Peyer's patch (tissue), 4 donors: ENCODE measurements around the gene OR4L1. TPM values are rescaled to one million over a fixed set of nuclear protein-coding genes. Genes with fewer than 3 reads are reported as not detected.
"Not testable (repeated sequence)": the region's sequence is repeated elsewhere in the genome, so short reads cannot be mapped to it uniquely, and the experiment has no call there.

Source experiments
- DNase-seq, 3 donors: peaks; one replicate each; pipeline ENCODE4 v3.0.0-alpha.2; 2017 to 2019
- H3K27ac ChIP-seq, 4 donors: fragments of 200-600 bp; sonication (generic); one replicate each; pipeline ENCODE4 v1.5.1; 2016 to 2019
- H3K27me3 ChIP-seq, 2 donors: fragments of 200-600 bp; sonication (generic); one replicate each; pipeline ENCODE4 v1.5.1; 2019
- H3K36me3 ChIP-seq, 3 donors: fragments of 200-600 bp; sonication (generic); one replicate each; pipeline ENCODE4 v1.5.1; 2016 to 2019
- H3K4me1 ChIP-seq, 4 donors: fragments of 200-600 bp; sonication (generic); one replicate each; pipeline ENCODE4 v1.5.1; 2016 to 2019
- H3K4me3 ChIP-seq, 4 donors: fragments of 200-600 bp; sonication (generic); 1 replicate in 3 of 4; 2 replicates in 1 of 4; pipeline ENCODE4 v1.5.1; 2016 to 2019; ENCODE audit warnings: mild to moderate bottlenecking in 1 of 4
- H3K9me3 ChIP-seq, 4 donors: fragments of 200-600 bp; sonication (generic); one replicate each; pipeline ENCODE4 v1.5.1; 2016 to 2019; ENCODE audit warnings: mild to moderate bottlenecking in 1 of 4
- POLR2A ChIP-seq, 2 donors: fragments of 450-650 bp; IDR thresholded peaks; one replicate each; pipeline ENCODE4 v1.5.1; 2017; ENCODE audit warnings: antibody characterized with exemption in 2 of 2, mild to moderate bottlenecking in 2 of 2, moderate library complexity in 2 of 2
- total RNA-seq, 4 donors: library from RNA; depleted of rRNA; stranded (reverse); fragments of >200 nt; gene quantifications; one replicate each; pipeline ENCODE4 v1.1.0, GENCODE V29; 2016
- TF ChIP-seq, protein P1 (sequence below), 6 experiments: fragments of 450-650 bp in 4 of 6; fragments of 200-600 bp in 2 of 6; sonication (generic) in 1 of 6; IDR thresholded peaks; one replicate each; pipeline ENCODE4 v1.5.1; 2017 to 2019; ENCODE audit warnings: antibody characterized with exemption in 6 of 6, mild to moderate bottlenecking in 3 of 6, moderate library complexity in 1 of 6

OR4L1 gene
- total RNA-seq, 4 donors from 2014 or later: not detected

DNA sequence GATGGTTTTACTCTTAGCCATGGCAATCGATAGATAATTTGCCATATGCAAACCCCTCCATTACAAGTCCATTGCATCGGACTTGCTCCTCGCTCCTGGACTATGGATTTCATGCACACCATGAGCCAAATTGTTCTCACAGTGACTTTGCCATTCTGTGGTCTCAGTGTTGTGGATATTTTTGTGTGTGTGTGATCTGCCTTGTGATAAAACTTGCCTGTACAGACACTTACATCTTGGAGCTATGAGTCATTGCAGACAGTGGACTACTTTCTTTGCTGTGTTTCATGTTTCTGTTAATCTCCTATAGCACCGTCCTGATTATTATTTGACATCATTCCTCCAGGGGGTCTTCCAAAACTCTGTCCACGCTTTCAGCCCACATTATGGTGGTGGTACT is 15.6 kb upstream of the OR4L1 start:
- no peak for TF ChIP-seq POLR2A (IDR thresholded peaks at IDR 0.05)
- TF ChIP-seq, protein P1, sequence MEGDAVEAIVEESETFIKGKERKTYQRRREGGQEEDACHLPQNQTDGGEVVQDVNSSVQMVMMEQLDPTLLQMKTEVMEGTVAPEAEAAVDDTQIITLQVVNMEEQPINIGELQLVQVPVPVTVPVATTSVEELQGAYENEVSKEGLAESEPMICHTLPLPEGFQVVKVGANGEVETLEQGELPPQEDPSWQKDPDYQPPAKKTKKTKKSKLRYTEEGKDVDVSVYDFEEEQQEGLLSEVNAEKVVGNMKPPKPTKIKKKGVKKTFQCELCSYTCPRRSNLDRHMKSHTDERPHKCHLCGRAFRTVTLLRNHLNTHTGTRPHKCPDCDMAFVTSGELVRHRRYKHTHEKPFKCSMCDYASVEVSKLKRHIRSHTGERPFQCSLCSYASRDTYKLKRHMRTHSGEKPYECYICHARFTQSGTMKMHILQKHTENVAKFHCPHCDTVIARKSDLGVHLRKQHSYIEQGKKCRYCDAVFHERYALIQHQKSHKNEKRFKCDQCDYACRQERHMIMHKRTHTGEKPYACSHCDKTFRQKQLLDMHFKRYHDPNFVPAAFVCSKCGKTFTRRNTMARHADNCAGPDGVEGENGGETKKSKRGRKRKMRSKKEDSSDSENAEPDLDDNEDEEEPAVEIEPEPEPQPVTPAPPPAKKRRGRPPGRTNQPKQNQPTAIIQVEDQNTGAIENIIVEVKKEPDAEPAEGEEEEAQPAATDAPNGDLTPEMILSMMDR (IDR thresholded peaks at IDR 0.05): no peak
- no peaks in the 10 kb centered on the region for H3K4me1 ChIP-seq

DNA sequence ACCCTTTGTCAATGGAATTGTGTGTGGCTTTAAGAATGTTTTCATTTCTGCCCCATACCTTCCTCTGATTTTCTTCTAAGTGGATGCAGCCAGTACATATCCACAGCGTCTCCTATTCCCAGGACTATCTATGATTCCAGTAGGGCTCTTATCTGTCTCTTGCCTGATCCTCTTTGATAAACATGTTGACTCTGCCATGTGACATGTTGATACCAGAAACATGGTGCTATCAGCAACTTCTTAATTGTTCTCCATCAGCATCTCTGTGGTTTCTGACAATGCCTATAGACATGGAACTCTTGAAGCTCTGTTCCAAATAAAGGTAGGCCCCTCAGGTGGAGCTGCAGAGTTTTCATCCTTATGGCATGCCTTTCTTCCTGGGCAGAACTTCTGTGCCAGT is 11.6 kb upstream of the OR4L1 start:
- H3K36me3 ChIP-seq: no peaks in the 10 kb centered on the region
- no peak overlapping the region for H3K27ac ChIP-seq

More for the DNA sequence above, 15.6 kb upstream of the OR4L1 start:
- no peak overlapping the region for H3K4me3 ChIP-seq
- no peak for DNase-seq
- no peak overlapping the region for H3K27ac ChIP-seq
- H3K36me3 ChIP-seq: no peaks in the 10 kb centered on the region
- H3K9me3 ChIP-seq: no peaks in the 10 kb centered on the region
- no peaks in the 10 kb centered on the region for H3K27me3 ChIP-seq

DNA sequence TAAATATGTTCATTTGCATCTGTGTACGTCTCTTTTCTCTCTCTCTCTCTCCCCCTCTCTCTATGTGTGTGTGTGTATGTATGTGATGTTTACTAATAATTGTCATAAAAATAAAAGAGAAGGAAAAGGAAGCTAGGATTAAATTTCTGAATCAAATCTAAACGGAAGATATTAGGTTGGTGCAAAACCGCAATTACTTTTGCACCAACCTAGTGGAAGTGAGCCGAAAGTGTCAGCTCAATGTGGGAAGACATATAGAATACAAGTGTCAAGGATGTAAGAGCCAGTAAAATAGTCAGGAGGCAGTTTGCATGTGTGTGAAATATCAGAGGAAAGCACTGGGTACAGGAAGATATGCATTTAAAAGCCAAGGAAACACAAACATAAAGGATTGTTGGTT is 32.2 kb downstream of the OR4L1 start:
- no peak for DNase-seq
- H3K4me3 ChIP-seq: no peak overlapping the region
- no peaks in the 10 kb centered on the region for H3K27me3 ChIP-seq
- no peaks in the 10 kb centered on the region for H3K9me3 ChIP-seq
- H3K36me3 ChIP-seq: no peaks in the 10 kb centered on the region
- no peak overlapping the region for H3K27ac ChIP-seq
- TF ChIP-seq, protein P1 (IDR thresholded peaks at IDR 0.05): no peak
- TF ChIP-seq POLR2A (IDR thresholded peaks at IDR 0.05): no peak
- no peaks in the 10 kb centered on the region for H3K4me1 ChIP-seq

More for the DNA sequence above, 11.6 kb upstream of the OR4L1 start:
- TF ChIP-seq, protein P1 (IDR thresholded peaks at IDR 0.05): no peak
- no peak for TF ChIP-seq POLR2A (IDR thresholded peaks at IDR 0.05)
- H3K4me1 ChIP-seq: no peaks in the 10 kb centered on the region
- no peaks in the 10 kb centered on the region for H3K9me3 ChIP-seq
- H3K27me3 ChIP-seq: no peaks in the 10 kb centered on the region
- no peak for DNase-seq
- H3K4me3 ChIP-seq: no peak overlapping the region

DNA sequence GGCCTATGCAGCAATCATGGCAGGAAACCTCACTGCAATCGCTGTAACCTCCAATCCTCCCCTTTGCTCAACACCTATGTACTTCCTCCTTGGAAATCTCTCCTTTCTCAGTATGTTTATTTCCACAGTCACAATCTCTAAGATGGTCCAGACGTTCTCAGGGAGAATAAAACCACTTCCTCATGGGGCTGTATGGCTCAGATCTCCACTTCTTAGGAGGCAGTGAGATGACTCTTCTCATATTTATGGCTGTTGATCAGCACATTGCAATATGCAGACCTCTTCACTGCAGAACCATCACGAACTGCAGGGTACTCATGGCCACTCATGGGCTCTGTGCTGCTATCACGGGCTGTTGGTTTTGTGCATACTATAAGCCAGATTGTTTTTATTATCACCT is 33.6 kb downstream of the OR4L1 start:
- Histone ChIP-seq H3K27me3 (no peaks in the 10 kb centered on the region), H3K27ac (no peak overlapping the region), H3K9me3 (no peaks in the 10 kb centered on the region), H3K4me3 (no peak overlapping the region), H3K4me1 (no peaks in the 10 kb centered on the region), H3K36me3 (no peaks in the 10 kb centered on the region)
- TF ChIP-seq, protein P1 (IDR thresholded peaks at IDR 0.05): no peak
- no peak for TF ChIP-seq POLR2A (IDR thresholded peaks at IDR 0.05)
- no peak for DNase-seq

DNA sequence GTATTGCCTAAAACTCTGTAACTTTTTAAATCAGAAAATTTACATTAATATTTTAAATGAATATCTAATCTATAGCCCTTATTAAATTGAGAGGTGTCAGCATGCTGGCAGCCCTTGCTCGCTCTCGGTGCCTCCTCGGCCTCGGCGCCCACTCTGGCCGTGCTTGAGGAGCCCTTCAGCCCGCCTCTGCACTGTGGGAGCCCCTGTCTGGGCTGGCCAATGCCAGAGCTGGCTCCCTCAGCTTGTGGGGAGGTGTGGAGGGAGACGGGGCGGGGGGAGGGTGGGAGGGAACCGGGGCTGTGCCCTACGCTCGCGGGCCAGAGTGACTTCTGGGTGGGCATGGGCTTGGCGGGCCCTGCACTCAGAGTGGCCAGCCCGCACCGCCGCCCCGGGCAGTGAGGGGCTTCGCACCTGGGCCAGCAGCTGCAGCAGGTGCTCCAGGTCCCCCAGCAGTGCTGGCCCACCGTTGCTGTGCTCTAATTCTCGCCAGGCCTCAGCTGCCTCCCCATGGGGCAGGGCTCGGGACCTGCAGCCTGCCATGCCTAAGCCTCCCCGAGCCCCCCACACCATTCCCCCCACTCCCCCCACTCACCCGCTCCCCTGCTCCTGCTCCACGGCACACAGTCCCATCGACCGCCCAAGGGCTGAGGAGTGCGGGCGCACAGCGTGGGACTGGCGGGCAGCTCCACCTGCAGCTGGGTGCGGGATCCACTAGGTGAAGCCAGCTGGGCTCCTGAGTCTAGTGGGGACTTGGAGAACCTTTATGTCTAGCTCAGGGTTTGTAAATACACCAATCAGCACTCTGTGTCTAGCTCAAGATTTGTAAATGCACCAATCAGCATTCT is 39.3 kb downstream of the OR4L1 start:
- not testable (repeated sequence) for H3K27me3 ChIP-seq, DNase-seq, H3K4me3 ChIP-seq, H3K36me3 ChIP-seq, H3K4me1 ChIP-seq, H3K9me3 ChIP-seq, H3K27ac ChIP-seq

DNA sequence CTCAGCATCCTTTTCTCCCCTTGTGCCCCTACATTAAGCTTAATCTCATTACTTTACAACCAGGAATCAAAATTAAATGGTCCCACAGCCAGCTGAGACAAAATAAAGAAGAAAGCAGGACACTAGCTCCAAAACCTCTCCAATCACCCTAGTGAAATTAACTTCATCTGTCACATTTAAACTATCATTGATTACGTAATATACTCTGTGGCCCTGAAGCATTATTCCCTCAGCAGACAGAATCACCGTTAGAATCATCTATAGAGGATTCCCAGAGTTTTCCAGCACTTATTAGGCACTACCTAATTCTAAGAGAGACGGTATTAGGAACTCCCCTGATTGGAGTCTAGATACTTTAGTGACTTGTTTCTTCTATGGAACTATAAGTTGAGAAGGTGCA is 50.6 kb downstream of the OR4L1 start, which contains the start of gene OR4K17:
TSS of gene OR4K17 (plus strand) at position 302 of the 400 bp plus-strand sequence. CDS start 6,761 bp downstream, outside the sequence.
- no peaks in the 10 kb centered on the region for H3K27me3 ChIP-seq
- no peaks in the 10 kb centered on the region for H3K9me3 ChIP-seq
- H3K4me3 ChIP-seq: no peak within 1 kb of the TSS
- no peaks in the 10 kb centered on the region for H3K4me1 ChIP-seq
- H3K36me3 ChIP-seq: no peaks in the 10 kb centered on the region
- H3K27ac ChIP-seq: no peak within 1 kb of the TSS
- no peak for TF ChIP-seq POLR2A (IDR thresholded peaks at IDR 0.05)
- TF ChIP-seq, protein P1 (IDR thresholded peaks at IDR 0.05): no peak
- no peak for DNase-seq
